ENCODE data around the gene THRA.
A peak's percentile ranks its signal among the peaks of the same experiment; 100 is the strongest.

THRA gene

DNA sequence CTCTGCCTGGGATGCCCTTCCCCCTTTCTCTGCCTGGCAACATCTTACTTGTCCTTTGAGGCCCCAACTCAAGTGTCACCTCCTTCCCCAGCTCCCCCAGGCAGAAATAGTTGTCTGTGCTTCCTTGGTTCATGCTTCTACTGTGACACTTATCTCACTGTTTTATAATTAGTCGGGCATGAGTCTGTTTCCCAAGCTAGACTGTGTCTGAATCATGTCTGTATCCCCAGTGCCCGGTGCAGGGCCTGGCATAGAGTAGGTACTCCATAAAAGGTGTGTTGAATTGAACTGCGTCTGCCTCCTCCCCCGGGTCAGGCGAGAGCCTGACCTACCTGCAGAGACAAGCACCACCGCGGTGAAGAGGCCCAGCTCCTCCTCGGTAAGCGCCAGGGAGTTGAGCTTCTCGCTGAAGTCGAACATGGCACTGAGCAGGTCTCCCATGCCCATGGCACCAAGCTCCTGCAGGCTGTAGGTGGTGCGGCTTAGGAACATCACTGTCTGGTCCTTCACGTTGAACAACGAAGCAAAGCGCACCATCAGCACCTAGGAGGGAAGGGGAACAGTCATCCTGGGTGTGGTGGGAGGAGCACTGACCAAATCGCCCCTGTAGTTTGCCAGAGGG, 30.9 kb downstream of the THRA start:
- no peak for DNase-seq (ENCODE audit: low spot score)
- TF ChIP-seq, protein P1, sequence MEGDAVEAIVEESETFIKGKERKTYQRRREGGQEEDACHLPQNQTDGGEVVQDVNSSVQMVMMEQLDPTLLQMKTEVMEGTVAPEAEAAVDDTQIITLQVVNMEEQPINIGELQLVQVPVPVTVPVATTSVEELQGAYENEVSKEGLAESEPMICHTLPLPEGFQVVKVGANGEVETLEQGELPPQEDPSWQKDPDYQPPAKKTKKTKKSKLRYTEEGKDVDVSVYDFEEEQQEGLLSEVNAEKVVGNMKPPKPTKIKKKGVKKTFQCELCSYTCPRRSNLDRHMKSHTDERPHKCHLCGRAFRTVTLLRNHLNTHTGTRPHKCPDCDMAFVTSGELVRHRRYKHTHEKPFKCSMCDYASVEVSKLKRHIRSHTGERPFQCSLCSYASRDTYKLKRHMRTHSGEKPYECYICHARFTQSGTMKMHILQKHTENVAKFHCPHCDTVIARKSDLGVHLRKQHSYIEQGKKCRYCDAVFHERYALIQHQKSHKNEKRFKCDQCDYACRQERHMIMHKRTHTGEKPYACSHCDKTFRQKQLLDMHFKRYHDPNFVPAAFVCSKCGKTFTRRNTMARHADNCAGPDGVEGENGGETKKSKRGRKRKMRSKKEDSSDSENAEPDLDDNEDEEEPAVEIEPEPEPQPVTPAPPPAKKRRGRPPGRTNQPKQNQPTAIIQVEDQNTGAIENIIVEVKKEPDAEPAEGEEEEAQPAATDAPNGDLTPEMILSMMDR (IDR thresholded peaks at IDR 0.05; ENCODE audit: extremely low read depth, missing control alignments), result no peak

DNA sequence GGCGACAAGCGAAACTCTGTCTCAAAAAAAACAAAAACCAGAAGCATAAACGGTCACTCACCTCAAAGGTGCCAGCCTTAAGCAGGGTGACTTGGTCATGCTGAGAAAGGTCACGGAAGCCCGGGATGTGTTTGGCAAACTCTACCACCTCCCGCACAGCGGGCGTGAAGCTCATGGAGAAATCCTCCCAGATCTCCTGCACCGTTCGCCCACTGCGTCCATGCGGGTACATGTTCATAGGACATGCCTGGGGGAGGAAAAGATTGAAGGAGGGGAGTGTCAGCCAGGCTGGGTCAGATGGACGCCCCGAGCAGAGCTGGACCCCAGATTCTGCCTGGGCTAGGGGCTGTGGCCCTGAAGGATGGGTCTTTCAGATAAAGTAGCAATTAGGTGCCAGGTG, 32.1 kb downstream of the THRA start:
- DNase-seq (ENCODE audit: low spot score), result no peak

DNA sequence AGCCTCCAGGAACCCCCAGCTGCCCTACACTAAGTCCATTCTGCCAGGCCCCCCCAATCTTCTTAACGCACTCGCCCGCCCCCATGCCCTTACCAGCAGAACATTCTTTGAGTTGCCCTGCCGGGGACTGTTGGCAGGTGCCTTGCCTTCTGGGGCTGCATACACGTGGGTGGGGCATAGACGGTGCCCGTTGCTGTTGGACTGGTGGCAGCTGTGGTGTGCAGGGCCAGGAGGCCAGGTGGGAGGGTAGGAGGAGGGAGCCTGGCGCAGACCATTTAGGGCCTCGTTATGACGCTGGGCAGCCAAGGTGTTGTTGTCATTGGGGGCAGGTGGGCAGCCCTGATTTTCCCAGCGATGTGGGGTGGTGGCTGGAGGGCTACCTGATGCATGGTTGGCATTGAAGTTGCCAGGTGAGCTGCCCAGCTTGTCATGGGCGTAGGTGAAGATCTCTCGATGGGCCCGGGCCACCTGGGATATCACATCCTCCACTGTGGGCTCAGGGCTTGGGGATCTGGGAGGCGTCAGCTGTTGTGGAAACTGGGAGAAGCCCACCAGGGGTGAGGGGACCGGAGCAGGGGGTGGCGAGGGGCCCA, 32.7 kb downstream of the THRA start:
- TF ChIP-seq, protein P1 (IDR thresholded peaks at IDR 0.05; ENCODE audit: extremely low read depth, missing control alignments), result no peak
- no peak for DNase-seq (ENCODE audit: low spot score)

More for the DNA sequence above, 32.1 kb downstream of the THRA start:
- TF ChIP-seq, protein P1 (IDR thresholded peaks at IDR 0.05; ENCODE audit: extremely low read depth, missing control alignments), result no peak

DNA sequence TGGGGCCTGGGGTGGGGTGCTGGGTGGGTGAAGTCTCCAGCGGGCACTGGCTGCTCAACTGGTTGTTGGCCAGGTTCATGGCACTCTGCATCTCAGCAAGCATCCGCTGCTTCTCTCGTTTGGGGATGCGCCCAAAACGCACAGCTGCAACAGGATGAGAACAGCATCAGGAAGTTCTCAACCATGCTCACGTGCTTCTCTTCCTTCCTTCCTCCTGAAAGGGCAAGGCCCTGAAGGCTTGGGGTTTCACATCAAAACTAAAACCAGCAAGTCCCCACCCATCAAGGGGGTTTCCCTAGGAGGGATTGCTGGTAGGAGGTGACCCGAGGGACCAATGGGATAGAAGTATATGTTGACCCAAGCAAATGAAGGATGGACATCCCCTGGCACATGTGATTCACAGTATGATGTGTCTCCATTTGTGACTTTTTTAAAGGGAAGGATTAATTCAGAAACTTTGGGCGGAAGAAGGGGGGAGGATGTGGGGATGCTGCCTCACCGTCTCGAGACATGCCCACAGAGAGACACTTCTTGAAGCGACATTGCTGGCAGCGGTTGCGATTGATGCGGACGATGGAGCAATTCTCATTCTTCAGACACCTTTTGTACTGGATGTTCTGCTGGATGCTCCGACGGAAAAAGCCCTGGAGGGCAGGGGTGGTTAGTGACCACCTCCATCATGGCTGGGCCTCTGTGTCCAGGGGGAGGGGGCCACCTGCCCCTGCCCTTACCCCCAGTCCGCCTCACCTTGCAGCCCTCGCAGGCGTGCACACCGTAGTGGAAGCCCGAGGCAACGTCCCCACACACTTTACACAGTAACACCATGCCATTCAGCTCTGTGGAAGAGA, 33.4 kb downstream of the THRA start:
- DNase-seq (ENCODE audit: low spot score), result peak; percentile 93
- TF ChIP-seq, protein P1 (IDR thresholded peaks at IDR 0.05; ENCODE audit: extremely low read depth, missing control alignments), result no peak

DNA sequence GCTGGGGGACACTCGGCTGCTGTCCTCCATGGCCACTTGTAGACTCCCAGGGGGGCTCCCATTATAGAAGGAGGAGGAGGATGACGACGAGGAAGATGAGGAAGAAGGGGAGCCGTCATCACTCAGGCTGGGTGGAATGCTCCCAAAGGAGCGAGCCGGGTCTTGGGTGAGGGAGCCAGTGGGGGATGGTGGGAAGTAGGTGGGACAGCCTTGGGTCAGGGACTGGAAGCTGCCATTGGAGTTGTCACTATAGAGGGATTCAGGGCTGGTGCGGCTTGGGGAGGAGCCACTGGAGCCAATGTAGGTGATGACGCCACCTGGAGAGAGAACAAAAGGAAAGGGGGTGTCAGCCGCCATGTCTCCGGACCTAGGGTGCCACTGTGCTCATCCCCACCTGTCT, 34.3 kb downstream of the THRA start:
- TF ChIP-seq, protein P1 (IDR thresholded peaks at IDR 0.05; ENCODE audit: extremely low read depth, missing control alignments), result no peak
- DNase-seq (ENCODE audit: low spot score), result no peak

DNA sequence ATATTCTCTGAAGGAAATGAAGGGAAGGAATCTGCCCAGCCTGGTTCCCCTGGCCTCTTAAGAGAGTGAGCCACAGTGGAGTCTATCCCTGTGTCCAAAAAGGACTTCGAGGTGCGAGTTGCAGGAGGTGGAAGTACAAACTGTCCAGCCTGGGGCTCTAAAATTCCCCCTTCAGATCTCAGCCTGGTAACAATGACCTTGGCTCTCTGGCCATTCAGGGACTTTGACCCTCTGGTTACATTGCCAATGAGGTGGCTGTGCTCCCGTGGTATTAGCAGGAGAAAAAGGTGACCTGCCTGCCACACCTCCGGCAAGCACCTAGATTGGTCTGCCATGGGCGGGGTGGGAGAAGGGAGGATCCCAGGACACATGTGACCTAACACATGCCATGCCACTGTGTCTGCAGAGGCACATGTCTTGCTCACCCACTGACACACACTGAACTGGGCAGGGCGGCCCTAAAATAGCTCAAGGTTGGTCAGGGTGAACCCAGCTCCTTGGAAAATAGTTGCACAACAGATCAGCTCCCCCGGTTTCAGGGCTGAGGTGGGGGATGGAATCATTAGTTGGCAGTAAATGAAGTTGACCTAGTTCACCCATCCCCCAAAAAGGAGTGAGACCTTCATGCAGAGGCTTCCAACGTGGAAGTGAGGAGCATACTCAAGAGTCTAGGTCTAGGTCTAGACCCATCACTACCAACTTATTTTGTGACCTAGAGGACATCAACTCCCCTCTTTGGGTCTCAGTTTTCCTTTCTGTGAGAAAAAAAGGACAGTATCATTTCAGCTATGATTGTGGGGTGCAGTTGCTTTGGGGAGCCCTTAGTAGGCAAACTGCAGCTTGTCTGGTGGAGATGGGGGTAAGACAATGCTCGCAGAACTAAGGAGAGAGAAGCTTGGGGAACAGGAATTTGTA, 35.4 kb downstream of the THRA start:
- TF ChIP-seq, protein P1 (IDR thresholded peaks at IDR 0.05; ENCODE audit: extremely low read depth, missing control alignments), result no peak
- no peak for DNase-seq (ENCODE audit: low spot score)
